Activated T-cell treated with anti-CD3 and anti-CD28 coated beads, Interleukin-2, amount 50 U/mL, for 4 hours (primary cell): ENCODE data around the gene AVPR1B. TPM values are rescaled to one million over a fixed set of nuclear protein-coding genes. Genes with fewer than 3 reads are reported as not detected.

Experiments used
- ATAC-seq, 2 donors: fragments of 200-7000 bp; cut with Tn5 transposase; one replicate each; pipeline ENCODE4 v1.10.0; 2021
- DNase-seq: peaks from one replicate; pipeline ENCODE4 v3.0.0-alpha.2; 2020
- H3K27me3 Mint-ChIP-seq: one replicate; pipeline ENCODE4 v1.8.0; 2021; ENCODE audit warnings: low read depth, mixed read lengths
- H3K36me3 Mint-ChIP-seq: one replicate; pipeline ENCODE4 v1.8.0; 2022; ENCODE audit warnings: mixed read lengths; ENCODE audit not compliant: insufficient read depth
- H3K4me1 Mint-ChIP-seq: one replicate; pipeline ENCODE4 v1.8.0; 2021; ENCODE audit warnings: low read depth, mixed read lengths
- H3K4me3 Mint-ChIP-seq: one replicate; pipeline ENCODE4 v1.8.0; 2021; ENCODE audit warnings: mild to moderate bottlenecking, moderate library complexity, mixed read lengths
- H3K9me3 Mint-ChIP-seq: one replicate; pipeline ENCODE4 v1.8.0; 2021; ENCODE audit warnings: mixed read lengths
- total RNA-seq, 3 donors: library from RNA; stranded (reverse); gene quantifications; one replicate each; pipeline ENCODE4 v1.2.1, GENCODE V29; 2021

AVPR1B gene
- total RNA-seq, 3 donors from 2014 or later, result not detected

GRCh38 chr1:206106328-206107167 lies 10.6 kb downstream of the AVPR1B start:
- H3K4me3 Mint-ChIP-seq, result no peak overlapping the region
- no peaks in the 10 kb centered on the region for H3K27me3 Mint-ChIP-seq
- peak; percentile 86 to 89 for ATAC-seq
- DNase-seq, result peak; percentile 74
- H3K36me3 Mint-ChIP-seq, result no peaks in the 10 kb centered on the region
- H3K4me1 Mint-ChIP-seq, result no peaks in the 10 kb centered on the region
- H3K9me3 Mint-ChIP-seq, result no peaks in the 10 kb centered on the region

- no peaks in the 10 kb centered on the region for H3K9me3 Mint-ChIP-seq
- peaks cover 4% of the 10 kb centered on the region for H3K27me3 Mint-ChIP-seq
- H3K4me3 Mint-ChIP-seq, result no peak overlapping the region
- H3K4me1 Mint-ChIP-seq, result no peaks in the 10 kb centered on the region
- no peak for DNase-seq
- no peak for ATAC-seq
- H3K36me3 Mint-ChIP-seq, result no peaks in the 10 kb centered on the region
Observed at GRCh38 chr1:206105464-206105995, 11.7 kb downstream of the AVPR1B start.

GRCh38 chr1:206103979-206104378 lies 13.2 kb downstream of the AVPR1B start:
- no peaks in the 10 kb centered on the region for H3K36me3 Mint-ChIP-seq
- ATAC-seq (no peak), DNase-seq (no peak)
- H3K27me3 Mint-ChIP-seq, result peaks cover 9% of the 10 kb centered on the region
- no peaks in the 10 kb centered on the region for H3K9me3 Mint-ChIP-seq
- no peak overlapping the region for H3K4me3 Mint-ChIP-seq
- no peaks in the 10 kb centered on the region for H3K4me1 Mint-ChIP-seq

GRCh38 chr1:206102292-206102936 lies 14.8 kb downstream of the AVPR1B start:
- H3K9me3 Mint-ChIP-seq, result no peaks in the 10 kb centered on the region

GRCh38 chr1:206101351-206102045 lies 15.7 kb downstream of the AVPR1B start:
- Mint-ChIP-seq H3K4me1 (no peaks in the 10 kb centered on the region), H3K9me3 (no peaks in the 10 kb centered on the region), H3K4me3 (no peak overlapping the region), H3K36me3 (no peaks in the 10 kb centered on the region), H3K27me3 (peaks cover 14% of the 10 kb centered on the region)
- ATAC-seq (no peak), DNase-seq (no peak)

More at GRCh38 chr1:206102292-206102936, 14.8 kb downstream of the AVPR1B start:
- DNase-seq (no peak), ATAC-seq (no peak)
- Mint-ChIP-seq H3K4me3 (no peak overlapping the region), H3K4me1 (no peaks in the 10 kb centered on the region), H3K27me3 (peaks cover 14% of the 10 kb centered on the region), H3K36me3 (no peaks in the 10 kb centered on the region)

GRCh38 chr1:206100226-206100815 lies 16.9 kb downstream of the AVPR1B start:
- Mint-ChIP-seq H3K4me3 (no peak overlapping the region), H3K36me3 (no peaks in the 10 kb centered on the region), H3K27me3 (peaks cover 14% of the 10 kb centered on the region), H3K9me3 (no peaks in the 10 kb centered on the region), H3K4me1 (no peaks in the 10 kb centered on the region)
- DNase-seq (no peak), ATAC-seq (no peak)

- Mint-ChIP-seq H3K36me3 (no peaks in the 10 kb centered on the region), H3K4me3 (no peak overlapping the region), H3K27me3 (peaks cover 19% of the 10 kb centered on the region), H3K4me1 (no peaks in the 10 kb centered on the region), H3K9me3 (no peaks in the 10 kb centered on the region)
- ATAC-seq, result no peak
- DNase-seq, result no peak
Observed at GRCh38 chr1:206098242-206098919, 18.8 kb downstream of the AVPR1B start.

GRCh38 chr1:206097381-206097780 lies 19.8 kb downstream of the AVPR1B start:
- peaks cover 19% of the 10 kb centered on the region for H3K27me3 Mint-ChIP-seq
- ATAC-seq (no peak), DNase-seq (no peak)
- H3K36me3 Mint-ChIP-seq, result no peaks in the 10 kb centered on the region
- no peak overlapping the region for H3K4me3 Mint-ChIP-seq
- no peaks in the 10 kb centered on the region for H3K9me3 Mint-ChIP-seq
- no peaks in the 10 kb centered on the region for H3K4me1 Mint-ChIP-seq

GRCh38 chr1:206094024-206094423 lies 23.2 kb downstream of the AVPR1B start:
- Mint-ChIP-seq H3K9me3 (no peaks in the 10 kb centered on the region), H3K27me3 (peaks cover 10% of the 10 kb centered on the region), H3K36me3 (no peaks in the 10 kb centered on the region), H3K4me1 (no peaks in the 10 kb centered on the region), H3K4me3 (no peak overlapping the region)
- DNase-seq (no peak), ATAC-seq (no peak)

- ATAC-seq (no peak), DNase-seq (no peak)
- no peaks in the 10 kb centered on the region for H3K9me3 Mint-ChIP-seq
- no peak overlapping the region for H3K4me3 Mint-ChIP-seq
- no peaks in the 10 kb centered on the region for H3K36me3 Mint-ChIP-seq
- no peaks in the 10 kb centered on the region for H3K4me1 Mint-ChIP-seq
- H3K27me3 Mint-ChIP-seq, result no peaks in the 10 kb centered on the region
Observed at GRCh38 chr1:206089341-206089740, 27.8 kb downstream of the AVPR1B start.

GRCh38 chr1:206087091-206087490 lies 30.1 kb downstream of the AVPR1B start:
- Mint-ChIP-seq H3K4me3 (no peak overlapping the region), H3K9me3 (no peaks in the 10 kb centered on the region), H3K36me3 (no peaks in the 10 kb centered on the region), H3K27me3 (no peaks in the 10 kb centered on the region), H3K4me1 (no peaks in the 10 kb centered on the region)
- ATAC-seq (no peak), DNase-seq (no peak)

GRCh38 chr1:206083750-206084149 lies 33.4 kb downstream of the AVPR1B start:
- Mint-ChIP-seq H3K4me1 (peaks cover 17% of the 10 kb centered on the region), H3K27me3 (no peaks in the 10 kb centered on the region), H3K36me3 (no peaks in the 10 kb centered on the region), H3K9me3 (no peaks in the 10 kb centered on the region), H3K4me3 (no peak overlapping the region)
- no peak for ATAC-seq
- no peak for DNase-seq

GRCh38 chr1:206082831-206083695 lies 34.1 kb downstream of the AVPR1B start:
- no peak for ATAC-seq
- DNase-seq, result no peak
- no peaks in the 10 kb centered on the region for H3K9me3 Mint-ChIP-seq
- no peaks in the 10 kb centered on the region for H3K36me3 Mint-ChIP-seq
- H3K27me3 Mint-ChIP-seq, result no peaks in the 10 kb centered on the region
- H3K4me3 Mint-ChIP-seq, result no peak overlapping the region
- peaks cover 17% of the 10 kb centered on the region for H3K4me1 Mint-ChIP-seq
